Islet precursor cell (in vitro differentiated cells): ENCODE results near the gene PSIP1.
"Not testable (repeated sequence)": the region's sequence is repeated elsewhere in the genome, so short reads cannot be mapped to it uniquely, and the experiment has no call there.

Experiments used
- DNase-seq: peaks from one replicate; pipeline ENCODE4 v3.0.0-alpha.2; 2018

The PSIP1 gene

GRCh38 chr9:15430920-15431844, 79.6 kb downstream of the PSIP1 start:
- no peak for DNase-seq

GRCh38 chr9:15427702-15428101, 83.1 kb downstream of the PSIP1 start:
- not testable (repeated sequence) for DNase-seq

GRCh38 chr9:15426019-15426418, 84.8 kb downstream of the PSIP1 start:
- no peak for DNase-seq

- DNase-seq, result no peak
Measured at GRCh38 chr9:15423231-15423985, 87.4 kb downstream of the PSIP1 start.

- DNase-seq, result peak; percentile 98
Measured at GRCh38 chr9:15422372-15423230, 88.2 kb downstream of the PSIP1 start, which contains the start of gene SNAPC3. Gene SNAPC3 (plus strand): TSS chr9:15422876. CDS start chr9:15422880, 4 bp downstream.

GRCh38 chr9:15421990-15422371, 88.8 kb downstream of the PSIP1 start:
- no peak for DNase-seq

GRCh38 chr9:15421532-15421931, 89.2 kb downstream of the PSIP1 start:
- DNase-seq, result no peak

GRCh38 chr9:15420796-15421195, 90.0 kb downstream of the PSIP1 start:
- DNase-seq, result no peak

GRCh38 chr9:15417626-15418025, 93.1 kb downstream of the PSIP1 start:
- no peak for DNase-seq

- DNase-seq, result peak; percentile 60
Measured at GRCh38 chr9:15416880-15417279, 93.9 kb downstream of the PSIP1 start.
